Activated T-cell treated with anti-CD3 and anti-CD28 coated beads for 48 hours (primary cell): Measurements from ENCODE around the gene OSMR.
A peak's percentile ranks its signal among the peaks of the same experiment; 100 is the strongest.

Experiments
- DNase-seq: peaks from one replicate; pipeline ENCODE4 v3.0.0-alpha.2; 2020; ENCODE audit warnings: low read depth

OSMR gene

DNA sequence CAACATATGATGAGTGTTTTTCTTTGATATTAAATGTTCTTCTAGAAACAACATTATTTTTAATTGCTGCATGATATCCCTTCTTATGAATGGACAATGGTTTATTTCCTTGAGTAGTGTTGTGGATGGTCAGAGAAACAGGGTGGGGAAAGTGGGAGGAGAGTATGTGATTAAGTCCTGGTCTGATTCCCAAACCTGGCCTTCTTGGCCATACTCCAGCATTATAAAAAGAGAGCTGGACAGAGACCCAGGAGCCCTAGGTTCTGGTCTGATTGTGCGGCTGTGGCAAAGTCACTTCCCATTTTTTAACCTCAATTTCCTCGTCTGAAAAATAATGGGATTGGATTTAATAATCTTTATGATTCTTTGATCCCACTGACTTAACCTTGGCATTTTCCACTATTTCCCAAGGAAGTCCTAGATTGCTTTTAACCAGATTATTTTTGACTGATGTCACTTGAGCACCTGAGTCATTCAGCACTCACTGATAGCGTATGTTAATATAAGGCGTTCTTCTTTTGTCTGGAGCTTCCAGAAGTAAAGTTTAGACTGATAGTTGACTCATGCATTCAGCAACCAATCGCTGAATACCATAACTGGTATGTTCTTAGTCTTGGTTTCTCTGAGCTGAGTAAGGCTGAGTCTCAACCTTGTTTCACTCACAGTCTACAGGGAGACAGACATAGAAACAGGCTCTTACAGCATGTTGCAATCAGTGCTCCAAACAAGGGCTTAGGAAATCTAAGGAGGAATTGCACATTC, 26.2 kb downstream of the OSMR start:
- DNase-seq, result no peak

DNA sequence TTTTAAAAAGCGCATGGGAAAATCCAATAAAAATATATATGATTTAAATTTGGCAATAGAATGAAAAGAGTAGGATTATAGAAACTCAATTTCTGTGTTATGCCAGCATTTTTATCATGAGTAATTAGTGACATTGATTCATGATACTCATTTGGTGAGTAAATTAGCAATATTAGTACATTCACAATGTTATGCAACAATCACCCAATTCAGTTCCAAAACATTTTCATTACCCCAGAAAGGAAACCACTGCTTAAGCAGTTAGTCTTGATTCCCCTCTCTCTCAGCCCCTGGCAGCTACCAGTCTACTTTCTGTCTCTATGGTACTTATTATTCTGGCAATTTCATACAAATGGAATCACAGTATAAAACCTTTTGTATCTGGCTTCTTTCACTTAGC, 27.0 kb downstream of the OSMR start:
- no peak for DNase-seq

DNA sequence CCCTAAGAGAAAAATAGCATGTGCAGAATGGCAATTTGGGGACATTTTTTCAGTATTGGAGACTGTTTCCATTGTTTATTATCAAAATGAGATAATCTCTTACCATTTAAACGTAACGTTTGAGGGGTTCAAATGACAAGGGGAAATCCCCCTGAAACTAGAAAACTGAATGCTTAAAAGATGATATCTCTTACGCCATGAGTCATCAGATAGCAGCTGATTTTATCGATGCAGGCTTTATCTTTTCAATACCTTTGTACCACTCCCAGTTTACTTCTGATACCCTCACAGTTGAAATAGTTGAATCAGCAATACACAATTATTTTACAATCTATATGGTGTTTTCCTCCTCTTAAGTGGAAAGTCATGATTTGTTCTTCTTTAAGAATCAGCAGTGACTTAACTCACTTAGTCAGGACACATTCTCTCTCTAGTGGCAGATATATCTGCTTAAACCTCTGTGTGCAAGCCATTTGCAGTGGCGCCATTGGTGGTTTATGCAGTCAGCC, 29.2 kb downstream of the OSMR start:
- no peak for DNase-seq

DNA sequence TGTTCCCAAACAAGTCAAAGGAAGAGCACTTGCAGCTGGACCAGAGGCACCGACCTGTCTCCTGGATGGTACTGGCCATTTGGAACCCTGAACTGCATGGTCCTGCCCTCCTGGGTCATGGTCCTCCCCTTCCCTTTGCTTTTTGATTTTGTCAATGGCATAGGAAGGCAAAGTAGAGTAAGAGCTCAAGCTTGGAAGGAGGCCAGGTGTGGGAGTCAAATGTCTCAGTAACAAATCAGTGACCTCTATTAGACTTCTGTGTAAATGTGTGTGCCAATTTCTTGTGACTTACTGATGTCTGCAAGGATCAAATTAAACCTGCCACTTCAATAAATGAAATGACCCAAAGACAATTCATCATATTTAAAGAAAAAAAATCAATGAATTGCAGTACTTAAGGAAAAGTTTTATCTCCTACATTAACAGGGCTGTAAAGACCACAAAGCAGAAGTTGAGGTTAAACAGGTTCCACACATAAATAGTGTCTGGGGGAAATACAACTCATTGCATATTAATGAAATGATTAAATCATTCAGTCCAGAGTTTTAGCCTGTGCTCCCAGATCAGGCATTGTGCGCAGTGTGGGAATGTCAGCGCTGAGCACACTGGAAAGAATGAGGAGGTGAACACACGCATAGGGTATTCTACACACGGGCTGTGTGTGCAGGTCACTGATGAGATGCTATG, 32.7 kb downstream of the OSMR start:
- no peak for DNase-seq

DNA sequence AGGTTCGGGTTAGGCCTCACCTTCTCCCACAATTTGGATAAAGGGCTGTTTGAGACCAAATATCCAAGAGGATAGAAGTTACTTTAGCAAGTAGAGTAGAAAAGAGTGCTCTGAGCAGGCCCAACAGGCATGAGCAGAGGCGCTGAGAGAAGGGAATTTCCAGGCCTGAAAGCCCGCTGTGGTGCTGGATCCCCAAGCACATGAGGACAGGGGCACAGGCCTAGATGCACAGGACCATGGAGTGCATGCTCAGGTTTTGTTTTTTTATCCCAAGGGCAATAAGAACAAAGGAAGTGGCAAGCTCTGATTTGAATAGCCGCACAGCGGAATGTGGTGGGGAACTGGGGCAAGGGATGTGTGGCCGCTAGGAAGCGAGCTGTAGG, 33.3 kb downstream of the OSMR start:
- DNase-seq, result no peak

DNA sequence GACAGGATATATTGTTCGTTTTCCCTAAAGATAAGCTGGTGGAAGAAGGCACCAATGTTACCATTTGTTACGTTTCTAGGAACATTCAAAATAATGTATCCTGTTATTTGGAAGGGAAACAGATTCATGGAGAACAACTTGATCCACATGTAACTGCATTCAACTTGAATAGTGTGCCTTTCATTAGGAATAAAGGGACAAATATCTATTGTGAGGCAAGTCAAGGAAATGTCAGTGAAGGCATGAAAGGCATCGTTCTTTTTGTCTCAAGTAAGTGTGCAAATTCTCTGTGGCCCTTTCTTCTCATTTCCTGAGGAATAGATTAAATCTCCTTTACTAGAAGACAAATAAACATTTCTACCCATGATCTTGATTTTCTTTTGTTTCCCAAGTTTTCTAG, 38.0 kb downstream of the OSMR start:
- no peak for DNase-seq

DNA sequence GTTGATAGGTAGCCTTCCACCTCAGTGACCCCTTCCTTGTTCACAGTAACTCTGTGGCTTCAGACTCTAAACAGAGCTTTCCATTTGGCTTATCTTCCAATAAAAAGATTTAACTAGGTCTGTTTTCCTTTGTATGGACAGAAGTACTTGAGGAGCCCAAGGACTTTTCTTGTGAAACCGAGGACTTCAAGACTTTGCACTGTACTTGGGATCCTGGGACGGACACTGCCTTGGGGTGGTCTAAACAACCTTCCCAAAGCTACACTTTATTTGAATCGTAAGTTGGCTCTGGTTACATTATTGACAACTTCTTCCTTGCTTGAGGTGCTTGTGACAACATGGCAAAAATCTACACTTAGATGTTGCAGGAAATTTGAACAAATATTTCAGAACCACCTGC, 39.4 kb downstream of the OSMR start:
- no peak for DNase-seq

DNA sequence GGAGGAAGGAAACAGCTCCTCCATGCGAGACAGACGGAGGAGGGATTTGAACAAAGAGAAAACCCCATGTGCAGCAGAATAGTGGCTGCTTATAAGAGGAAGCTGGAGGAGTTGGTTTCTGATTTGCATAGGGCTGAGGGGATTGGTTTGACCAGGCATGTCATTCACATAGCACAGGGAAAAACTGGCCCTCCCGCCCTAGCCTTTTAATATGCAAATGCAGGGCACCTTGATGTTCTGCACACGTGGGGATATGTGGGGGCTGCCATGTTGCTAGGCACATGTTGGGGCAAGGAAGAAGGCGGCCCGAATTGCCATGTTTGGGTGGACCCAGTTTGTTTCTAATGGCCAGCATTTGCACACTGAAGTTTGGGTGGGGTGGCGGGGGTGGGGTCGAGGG, 42.2 kb downstream of the OSMR start:
- DNase-seq, result no peak

DNA sequence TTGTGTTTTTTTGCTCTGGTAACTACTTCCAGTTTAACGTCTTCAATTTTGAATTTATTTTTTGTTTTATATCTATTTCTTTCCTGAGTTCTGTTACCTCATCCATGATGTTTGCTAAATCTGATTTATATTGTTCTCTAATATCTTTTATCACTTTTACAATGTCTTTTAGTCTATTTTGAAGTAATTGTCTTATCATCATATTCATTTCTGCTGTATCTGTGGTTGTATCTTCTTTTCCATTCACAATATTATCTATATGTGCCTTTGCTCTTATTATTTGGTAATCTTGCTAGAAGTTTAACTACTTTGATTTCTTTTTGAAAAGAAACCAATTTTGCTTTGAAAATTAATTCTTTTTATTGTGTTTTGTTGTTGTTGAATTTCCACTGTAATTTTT, 43.6 kb downstream of the OSMR start:
- DNase-seq, result no peak

DNA sequence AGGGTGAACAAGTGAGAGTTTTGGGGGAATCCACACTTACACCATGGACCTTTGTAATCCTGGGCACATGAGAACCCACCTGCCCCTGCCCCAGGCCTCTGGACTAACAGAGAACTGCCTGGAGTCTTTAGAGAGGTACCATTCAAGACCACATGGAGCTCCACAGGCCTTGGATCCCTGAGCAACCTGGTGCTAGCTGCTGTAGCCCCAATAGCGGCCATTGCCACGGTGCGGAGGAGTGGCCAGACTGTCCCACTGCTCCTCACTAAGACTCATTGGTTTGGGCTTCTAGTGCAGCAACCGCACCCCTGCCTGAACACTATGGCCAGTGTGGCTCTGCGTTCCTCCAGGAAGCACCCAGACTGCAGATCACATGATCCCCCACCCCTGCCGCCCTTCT, 45.8 kb downstream of the OSMR start:
- no peak for DNase-seq

DNA sequence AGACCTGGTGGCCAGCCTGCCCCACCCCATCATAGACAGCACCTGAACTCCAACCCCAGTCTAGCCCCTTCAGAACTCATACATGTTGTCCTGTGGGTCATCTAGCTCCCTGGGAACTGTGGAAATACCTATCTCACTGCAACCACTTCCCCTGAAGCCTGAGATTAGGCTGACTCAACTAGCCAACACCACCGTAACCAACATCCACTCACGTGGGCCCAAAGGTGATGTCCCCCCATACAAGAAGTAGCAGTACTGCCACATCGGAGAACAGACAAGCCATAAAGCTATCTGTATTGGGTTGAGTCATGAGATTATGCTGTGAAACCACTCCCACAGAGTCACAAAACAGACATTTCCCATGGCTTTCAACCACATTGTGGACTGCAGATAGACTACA, 46.6 kb downstream of the OSMR start:
- DNase-seq, result no peak

DNA sequence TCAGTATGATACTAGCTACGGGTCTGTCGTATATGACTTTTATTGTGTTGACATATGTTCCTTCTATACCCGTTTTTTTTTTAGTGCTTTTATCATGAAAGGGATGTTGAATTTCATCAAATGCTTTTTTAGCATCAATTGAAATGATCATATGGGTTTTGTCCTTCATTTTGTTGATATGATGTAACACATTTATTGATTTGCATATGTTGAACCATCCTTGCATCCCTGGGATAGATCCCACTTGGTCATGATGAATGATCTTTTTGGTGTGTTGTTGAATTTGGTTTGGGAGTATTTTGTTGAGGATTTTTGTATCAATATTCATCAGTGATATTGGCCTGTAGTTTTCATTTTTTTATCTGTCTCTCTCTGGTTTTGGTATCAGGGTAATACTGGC, 50.9 kb downstream of the OSMR start:
- no peak for DNase-seq

DNA sequence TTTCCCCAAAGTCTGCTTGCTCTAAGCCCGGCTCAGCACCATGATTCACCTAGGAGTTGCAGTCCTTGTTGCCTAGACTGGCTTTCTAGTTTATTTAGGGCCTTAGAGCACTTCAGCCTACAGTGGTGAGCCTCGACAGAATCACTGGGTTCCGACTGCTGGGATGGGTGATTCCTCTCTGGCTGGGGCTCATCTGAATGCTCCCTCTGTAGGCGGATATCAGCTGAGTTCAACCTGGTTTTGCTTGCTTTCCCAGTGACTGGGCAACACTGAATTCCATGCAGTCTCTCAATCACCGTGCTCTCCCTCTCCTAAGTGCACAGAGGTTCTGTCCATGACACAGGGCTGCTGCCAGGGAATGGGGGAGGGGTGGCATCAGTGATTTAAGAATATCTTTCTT, 54.1 kb downstream of the OSMR start:
- DNase-seq, result no peak

DNA sequence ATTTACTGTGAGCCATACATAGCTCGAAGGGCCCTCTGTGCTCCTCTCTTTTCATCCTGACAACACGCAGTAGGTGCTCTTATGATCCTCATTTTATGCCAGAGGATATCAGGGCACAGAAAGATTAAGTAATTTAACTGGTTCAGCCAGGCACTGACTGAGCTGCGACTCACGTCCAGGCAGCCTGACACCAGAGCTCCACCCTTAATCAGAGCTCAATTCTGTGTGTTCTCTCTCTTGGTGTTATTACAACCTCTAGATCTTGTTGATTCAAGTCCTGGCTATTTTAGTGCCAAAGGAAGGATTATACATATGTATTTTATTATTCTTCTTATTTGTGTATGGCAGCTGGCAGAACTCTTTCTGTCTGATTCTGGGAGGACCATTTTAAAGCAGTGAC, 59.7 kb downstream of the OSMR start:
- no peak for DNase-seq

DNA sequence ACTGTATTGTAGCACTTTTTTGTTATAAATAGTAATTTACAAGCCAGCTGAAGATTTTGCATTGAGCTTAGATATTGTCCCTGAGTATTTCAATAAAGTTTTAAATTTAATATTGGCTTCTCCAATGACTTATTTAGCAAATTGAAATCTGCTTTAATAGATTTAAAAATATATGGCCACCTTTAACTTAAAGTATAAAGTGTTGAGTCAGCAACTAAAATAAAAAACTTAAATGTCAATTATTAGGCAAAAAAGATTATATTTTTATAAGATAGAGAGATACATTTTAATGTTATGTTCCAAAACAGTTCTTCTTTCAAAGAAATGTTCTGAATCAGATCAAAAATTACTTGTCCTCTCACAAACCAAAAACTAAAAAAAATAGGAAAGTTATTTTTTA, 60.7 kb downstream of the OSMR start:
- no peak for DNase-seq

DNA sequence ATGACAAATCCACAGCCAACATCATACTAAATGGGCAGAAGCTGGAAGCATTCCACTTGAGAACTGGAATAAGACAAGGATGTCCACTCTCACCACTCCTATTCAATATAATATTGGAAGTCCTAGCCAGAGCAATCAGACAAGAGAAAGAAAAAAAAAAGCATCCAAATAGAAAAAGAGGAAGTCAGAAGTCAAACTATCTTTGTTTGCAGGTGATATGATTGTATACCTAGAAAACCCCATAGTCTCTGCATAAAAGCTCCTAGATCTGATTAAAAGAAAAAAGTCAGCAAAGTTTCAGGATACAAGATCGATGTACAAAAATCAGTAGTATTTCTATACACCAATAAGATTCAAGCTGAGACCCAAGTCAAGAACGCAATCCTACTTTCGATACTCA, 66.1 kb downstream of the OSMR start:
- no peak for DNase-seq

DNA sequence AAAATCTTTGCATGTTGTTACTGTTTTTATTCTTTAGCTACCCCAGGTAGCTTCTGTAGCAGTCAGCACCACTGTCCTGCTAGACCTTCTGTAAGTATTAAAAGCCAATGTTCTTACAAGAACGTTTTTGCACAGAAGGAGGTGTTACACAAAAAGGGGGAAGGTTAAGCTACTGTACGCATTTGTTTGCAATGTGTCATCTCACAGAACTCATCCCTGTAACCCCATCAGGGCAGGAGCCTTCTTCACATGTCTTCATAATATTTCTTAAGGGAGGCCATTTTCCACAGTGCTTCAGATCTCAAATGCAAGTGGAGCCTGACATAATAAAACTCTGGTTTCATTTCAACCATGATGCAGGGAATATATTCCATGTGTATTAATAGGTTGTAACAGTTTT, 67.9 kb downstream of the OSMR start:
- DNase-seq, result no peak

DNA sequence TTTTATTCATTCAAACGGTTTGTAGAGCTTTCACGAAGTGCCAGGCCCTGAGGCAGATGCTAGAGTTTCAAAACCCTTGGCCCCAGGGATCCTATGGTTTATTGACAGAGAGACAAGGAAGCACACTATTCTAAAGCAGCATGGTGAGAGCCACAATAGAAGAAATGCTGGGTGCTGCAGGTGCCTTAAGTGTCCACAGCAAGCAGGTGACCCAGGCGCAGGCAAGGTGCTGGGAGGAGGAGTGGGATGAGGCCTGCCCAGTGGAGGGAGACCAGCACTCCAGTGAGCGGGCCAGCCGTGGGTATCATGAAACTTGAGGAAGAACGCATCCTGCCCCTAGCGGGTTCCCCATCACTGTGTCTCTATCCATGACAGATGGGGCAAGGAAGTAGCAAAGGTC, 71.0 kb downstream of the OSMR start:
- DNase-seq, result no peak

DNA sequence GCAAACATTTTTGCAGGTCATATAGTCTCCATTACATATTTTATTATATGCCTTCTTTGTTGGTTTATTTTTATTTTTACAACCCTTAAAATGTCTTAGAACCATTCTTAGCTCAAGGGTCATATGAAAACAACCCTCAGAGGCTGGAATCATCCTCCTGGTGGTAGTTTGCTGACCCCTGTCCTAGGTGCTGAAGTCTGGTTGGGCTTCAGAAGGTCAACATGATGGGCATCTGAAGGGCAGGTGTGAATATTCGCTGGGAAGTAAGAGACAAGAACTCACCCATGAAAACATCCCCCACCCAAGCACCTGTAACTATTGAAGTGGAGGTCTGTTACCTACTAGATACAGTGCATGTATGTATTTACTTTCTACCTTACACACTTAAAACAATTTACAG, 75.4 kb downstream of the OSMR start:
- DNase-seq, result no peak

DNA sequence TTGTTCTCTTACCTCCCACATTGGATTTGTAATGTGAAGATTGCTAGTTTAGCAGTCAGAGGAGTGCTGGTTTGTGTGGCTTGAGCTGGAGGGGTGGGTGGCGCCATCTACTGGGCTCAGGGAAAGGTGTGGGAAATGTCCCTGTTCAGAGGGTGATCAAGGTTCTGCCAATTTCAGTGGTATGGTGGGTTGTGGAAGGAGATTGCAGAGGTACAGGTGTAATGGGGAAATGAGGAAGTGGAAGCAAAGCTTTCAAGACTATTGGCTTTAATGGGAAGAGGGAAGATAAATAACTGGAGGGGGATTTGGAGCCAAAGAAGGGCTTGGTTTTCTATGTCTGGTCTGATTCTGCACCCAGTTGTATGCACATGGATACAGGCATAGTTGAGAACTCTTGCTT, 76.4 kb downstream of the OSMR start:
- DNase-seq, result peak; percentile 38

DNA sequence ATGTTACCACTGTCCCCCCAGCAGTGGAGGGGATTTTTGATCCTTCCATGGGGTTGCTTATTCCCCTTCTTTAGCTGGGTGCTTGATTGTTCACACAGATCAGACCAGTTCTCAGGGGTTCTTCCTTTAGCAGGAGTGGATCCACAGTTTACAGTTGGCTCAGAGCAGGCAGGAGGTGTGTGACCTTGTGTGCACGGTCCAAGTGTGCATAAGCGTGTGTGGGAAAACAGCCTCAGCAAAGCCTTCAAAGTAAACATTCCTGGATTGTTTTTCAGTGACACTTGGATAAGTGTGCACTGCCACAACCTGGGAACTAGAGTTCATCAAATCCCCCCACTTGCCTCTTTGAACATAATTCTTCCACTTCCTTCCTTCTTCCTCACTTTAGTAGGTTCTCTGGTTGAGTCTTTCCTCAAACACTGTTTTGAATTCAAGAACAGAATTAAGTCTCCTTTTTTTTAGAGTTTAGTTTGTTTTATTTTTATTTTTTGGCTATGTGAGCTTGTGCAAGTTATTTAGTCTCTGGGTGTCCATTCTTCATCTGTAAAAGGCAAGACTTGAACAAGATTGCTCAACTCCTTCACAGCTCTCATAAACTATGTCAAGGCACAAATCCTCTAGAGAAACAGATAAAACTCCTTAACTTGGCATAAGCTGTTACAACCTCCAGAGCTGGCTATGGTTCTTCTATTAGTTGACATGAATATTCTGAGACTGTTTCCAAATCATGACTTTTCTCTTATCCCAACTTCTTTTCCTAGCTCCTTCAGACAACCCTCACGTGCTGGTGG, 78.0 kb downstream of the OSMR start:
- no peak for DNase-seq

DNA sequence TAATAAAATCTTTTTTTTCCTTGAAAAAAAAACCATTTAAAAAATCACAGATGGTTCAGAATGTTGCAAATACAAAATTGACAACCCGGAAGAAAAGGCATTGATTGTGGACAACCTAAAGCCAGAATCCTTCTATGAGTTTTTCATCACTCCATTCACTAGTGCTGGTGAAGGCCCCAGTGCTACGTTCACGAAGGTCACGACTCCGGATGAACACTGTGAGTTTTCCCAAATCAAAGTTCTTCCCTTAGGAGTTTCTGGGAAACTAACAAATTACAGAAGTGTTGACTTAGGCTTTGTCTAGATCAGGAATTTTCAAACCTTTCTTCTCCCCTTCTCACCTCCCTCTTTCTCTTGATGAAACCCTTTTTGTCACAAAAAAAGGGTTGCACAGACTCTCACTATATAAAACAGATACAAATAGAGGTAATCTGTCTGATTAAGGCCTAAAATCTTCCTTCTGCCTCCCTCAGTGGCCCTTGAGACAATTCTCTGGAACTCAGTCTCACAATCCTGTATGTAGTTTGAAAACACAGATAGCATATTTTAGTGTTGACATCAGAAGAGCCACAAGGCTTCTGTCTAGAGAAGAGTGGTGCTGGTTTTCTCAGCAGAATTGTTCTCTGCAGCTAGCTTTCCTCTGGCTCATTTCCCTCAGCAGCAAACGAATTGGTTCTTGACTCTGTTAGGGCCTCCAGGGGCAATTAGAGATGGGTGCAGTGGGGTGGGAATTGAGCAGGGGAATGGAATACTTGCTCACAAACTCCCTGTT, 79.5 kb downstream of the OSMR start:
- DNase-seq, result no peak
